GM18519 (cell line): ENCODE measurements around the gene PTPRE.

Experiments used
- ATAC-seq: cut with Tn5 transposase; IDR thresholded peaks from one replicate; pipeline ENCODE4 v1.9.1; 2021; ENCODE audit warnings: mild to moderate bottlenecking, moderate library complexity; ENCODE audit not compliant: unreplicated experiment, low FRiP score

Gene PTPRE

DNA sequence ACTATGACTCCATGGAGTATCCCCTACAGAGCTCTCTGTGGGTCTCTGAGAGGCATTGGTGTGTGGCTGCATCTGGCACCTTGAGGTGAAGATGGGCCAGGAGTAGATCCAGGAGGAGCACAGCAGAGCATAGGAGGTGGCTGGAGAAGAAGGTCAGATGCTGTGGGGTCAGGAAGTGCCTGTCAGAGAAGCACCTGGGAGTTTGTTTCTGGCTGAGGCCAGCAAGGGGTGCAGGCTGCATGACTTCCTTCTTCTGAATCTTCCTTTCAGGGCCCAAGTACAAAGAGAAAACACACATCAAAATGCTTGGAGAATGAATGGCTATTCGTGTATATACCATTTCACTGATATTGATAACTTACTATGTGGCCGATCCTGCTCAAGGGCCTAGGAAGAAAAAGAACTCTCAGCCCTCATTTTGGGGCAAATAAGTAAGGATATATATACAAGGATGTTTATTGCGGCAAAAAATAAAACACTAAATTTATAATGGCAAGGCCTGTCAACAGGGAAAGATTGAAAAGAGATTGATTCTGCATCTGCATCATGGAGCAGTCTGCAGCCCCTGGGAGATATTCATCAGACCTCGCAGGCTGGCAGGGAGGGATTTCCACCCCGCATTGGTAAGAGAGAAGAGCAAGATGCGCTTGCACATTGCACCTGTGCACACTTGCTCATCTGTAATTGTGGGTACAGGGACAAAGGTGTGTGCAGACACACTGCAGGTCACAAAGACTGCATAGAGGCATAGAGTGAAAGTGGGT is 39.2 kb downstream of the PTPRE start:
- ATAC-seq = no peak

DNA sequence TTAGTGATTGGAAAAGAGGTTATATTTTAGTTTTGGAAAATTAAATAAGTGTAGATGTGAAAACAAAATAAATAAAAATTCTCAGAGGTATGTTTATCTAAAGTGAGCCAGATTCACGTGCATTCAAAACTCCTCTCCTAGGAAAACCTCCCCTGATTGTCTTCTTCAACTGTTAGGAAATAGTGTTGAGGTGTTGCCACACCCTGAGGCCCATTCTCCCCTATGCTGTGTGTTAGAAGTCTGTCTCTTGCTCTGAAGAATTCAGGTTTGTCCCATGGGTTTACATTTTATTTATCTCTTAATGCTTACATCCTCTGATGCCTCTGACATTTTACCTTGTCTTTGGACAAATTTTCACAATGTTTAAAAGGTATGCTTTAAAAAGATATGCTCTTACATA is 40.3 kb downstream of the PTPRE start:
- ATAC-seq = no peak

DNA sequence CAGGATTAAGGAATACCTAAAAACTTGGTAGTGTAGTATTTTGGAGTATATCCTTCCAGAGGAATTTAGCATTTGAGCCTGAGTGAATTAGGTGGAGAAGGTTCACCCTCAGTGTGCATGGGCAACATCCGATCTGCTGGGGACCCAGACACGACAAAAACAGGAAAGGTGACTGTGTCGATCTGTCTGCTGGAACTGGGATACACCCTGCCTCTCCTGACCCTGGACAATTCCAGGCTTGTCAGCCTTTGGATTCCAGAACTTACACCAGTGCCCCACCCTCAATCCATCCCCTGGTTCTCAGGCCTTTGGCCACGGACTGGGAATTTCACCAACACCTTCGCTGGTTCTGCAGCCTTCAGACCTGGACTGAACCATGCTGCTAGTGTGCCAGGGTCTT is 41.9 kb downstream of the PTPRE start:
- ATAC-seq = no peak

DNA sequence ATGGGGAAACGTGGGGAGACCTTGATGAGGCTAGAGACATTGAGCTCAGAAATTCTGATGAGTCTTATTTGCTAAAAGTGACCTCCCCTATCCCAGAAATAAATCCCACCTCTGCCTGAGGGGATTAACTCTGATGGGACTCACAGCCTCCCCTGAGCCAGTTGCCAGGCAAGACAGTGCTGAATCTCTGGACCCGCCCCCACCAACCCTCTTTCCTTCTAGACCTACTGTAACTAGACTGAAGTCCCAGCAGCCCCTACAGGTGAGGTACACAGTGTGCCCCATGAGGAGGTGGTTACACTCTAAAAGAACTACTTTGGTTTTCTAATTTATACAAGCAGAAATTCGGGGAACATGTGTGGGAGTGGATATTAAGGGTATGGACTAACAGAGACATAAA is 42.9 kb downstream of the PTPRE start:
- no peak for ATAC-seq

DNA sequence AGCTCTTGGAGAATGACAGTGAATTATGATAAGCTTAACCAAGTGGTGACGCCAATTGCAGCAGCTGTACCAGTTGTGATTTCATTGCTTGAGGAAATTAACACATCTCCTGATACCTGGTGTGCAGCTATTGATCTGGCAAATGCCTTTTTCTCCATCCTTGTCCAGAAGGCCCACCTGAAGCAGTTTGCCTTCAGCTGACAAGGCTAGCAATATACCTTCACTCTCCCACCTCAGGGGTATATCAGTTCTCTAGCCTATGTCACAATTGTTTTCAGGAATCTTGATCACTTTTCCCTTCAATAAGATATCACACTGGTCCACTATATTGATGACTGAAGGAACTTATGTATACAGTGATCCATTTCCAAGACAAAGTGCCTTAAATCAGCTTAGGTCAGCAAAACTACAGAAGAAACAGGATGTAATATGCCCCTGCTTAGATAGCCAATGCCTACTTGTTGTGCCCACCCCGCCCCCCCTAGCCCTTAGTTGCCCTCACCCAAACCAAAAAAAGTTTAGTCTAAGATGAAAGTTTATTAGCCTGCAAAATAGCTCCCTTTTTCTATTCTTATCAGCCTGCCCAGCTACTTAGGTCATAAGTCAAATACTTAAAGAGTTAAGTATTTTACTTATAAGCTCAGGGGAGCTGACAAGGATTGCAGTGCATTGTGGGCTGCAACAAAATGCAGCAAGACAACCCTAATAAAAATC is 45.1 kb downstream of the PTPRE start:
- ATAC-seq = no peak

DNA sequence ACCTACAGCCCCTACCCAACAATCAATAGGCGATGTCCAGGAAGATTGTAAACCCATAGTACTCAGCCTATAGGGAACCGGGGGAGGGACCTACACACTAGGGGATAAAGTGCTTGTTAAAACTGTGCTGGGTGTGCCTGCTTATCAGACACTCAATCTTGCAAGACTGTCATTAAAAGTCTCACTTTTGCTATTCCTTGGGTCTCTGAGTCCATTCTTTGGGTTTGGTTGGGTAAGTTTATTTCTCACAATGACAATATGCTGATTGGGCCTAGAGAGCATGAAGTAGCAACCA is 45.6 kb downstream of the PTPRE start:
- no peak for ATAC-seq

DNA sequence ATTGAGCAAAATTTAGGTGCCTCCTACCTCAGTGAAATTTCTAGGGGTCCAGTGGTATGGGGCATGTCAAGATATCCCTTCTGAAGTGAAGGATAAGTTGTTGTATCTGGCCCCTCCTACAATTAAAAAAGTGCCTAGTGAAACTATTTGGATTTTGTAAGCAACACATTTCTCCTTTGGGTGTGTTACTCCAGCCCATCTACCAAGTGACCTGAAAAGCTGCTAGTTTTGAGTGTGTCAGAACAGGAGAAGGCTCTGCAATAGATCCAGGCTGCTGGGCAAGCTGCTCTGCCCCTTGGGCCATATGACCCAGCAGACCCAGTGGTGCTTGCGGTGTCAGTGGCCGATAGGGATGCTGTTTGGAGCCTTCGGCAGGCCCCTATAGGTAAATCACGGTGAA is 46.0 kb downstream of the PTPRE start:
- ATAC-seq = no peak

DNA sequence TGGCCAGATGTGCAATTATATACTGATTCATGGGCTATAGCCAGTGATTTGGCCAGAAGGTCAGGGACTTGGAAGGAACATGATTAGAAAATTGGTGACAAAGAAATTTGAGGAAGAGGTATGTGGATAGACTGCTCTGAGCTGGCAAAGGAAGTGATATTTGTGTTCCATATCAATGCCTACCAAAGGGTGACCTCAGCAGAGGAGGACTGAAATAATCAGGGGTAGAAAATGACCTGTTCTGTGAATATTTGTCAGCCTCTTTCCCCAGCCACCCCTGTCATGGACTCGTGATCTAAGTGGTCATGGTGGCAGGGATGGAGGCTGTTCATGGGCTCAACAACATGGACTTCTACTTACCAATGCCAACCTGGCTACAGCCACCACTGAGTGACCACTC is 47.0 kb downstream of the PTPRE start:
- no peak for ATAC-seq

DNA sequence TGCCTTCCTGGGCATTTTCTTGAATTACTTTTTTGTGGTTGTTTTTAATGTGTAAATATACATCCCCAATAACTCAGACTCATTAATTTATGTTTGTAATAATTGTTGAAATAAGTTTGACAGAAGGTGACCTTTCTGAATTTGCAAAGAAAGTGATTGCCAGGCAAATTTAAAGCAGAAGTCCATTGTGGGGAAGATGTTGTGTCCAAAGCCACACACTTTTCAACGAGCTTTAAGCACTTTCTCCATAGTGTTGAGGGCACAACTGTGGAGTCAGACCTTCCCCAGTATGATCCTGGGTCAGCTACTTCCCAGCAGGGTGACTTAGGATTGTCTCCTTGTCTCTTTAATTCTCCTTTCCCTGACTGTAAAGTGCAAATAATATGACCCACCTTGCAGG is 52.5 kb downstream of the PTPRE start:
- ATAC-seq = no peak

DNA sequence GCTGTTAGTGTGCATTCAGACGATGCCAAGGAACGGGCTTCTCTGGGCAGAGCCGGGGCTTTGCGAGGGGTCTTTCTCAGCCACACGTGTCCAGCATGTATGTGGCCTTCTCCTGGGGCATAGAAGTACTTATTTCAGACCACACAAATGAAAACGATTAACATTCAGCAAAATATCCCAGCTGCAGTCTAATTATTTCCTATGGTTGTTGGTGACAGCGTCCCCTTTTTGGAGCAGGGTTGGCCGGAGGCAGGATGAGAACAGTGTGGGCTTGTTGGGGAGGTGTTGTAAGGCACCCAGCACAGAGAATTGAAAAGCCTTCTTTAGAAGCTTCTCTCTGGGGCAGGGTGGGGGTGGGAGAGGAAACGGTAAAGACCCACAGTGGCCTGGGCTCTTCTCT is 54.2 kb downstream of the PTPRE start:
- no peak for ATAC-seq

DNA sequence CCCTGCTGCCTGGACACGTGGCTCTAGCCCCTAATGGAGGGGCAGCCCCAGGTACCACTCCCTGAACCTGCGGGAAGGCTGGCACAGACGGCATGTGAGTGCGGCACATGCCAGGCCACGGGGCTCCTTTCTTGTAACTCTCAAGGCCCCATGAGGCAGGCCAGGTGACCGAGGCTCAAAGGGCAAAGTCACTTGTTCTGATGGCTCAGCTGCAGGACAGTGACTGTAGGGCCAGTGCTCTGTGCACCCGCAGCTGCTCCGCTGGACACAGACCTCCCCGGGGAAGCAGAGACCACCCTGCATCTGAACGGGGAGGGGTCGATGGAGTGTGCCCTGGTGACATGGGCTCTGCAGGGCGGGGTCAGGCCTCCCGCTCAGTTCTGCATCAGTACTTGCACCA is 55.3 kb downstream of the PTPRE start:
- no peak for ATAC-seq

DNA sequence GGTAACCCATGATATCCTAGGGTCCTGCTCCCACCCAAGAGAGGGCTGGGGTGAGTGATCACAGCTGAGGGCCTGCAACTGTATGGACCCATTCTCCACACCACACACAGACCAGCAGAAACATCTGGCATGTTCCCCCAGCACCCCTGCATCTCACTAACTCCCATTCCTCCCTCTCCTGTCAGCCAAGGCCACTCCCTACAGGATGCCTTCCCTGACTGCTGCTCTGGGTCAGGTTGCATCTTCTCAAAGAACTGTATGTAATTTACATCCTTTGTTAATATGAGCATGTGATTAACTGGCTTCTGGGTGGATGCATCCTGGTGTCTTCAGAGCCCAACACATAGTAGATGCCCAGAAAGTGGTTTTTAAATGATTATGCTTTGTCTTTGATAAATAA is 56.2 kb downstream of the PTPRE start:
- ATAC-seq = no peak

DNA sequence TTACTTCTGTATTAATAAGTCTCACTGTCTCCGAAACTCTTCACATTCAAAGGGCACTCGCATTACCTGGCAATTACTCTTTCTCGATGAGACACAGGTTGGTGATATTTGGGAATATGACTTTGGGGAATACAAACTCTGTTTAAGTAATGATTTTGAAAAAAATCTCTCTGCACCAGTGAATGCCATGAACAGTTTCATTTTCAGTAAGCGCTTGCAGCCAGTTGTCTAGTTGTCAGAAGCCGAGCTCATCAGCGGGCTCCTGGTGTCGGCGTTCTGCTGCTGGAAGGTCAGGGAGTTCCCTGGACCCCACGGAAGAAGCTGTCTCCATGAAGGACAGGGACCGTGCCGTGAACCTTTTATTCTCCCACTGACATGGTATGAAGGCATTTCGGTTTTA is 57.7 kb downstream of the PTPRE start:
- ATAC-seq = no peak

DNA sequence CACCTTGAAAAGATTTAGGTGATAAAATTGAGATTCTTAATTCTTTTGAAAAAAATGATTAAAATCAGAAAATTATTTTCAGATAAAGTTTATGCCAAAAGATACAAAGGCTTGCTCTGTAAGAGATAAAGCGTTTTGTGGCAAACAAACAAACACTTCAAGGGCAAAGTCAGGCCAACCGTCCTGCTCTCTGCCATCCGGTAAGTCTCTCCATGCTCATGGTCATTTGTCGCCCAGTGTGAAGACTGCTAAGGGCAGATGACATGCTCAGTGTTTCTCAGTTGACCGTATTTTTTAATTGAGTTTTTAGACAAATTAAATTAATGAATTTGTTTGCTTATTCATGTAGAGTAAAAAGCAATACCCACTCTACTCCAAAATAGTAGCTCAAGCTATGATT is 60.0 kb downstream of the PTPRE start:
- no peak for ATAC-seq

DNA sequence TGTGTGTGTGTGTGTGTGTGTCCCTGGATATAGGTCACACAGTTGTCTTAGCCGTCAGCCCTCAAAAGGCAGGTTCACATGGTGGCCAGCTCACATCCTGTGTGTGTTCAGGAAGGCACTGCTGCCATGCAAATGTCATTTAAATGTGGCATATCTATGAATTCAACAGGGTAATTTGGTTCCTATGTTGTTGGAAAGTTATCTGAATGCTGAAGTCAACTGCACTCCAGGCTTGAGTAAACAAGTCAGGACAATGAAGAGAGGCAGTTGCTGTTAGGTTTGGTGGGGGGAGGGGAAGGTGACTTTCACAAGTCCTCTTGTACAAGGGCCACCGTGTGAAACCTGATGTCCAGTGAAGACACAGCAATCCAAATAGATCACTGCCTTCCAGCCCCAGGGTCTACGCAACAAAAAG is 61.1 kb downstream of the PTPRE start:
- no peak for ATAC-seq

DNA sequence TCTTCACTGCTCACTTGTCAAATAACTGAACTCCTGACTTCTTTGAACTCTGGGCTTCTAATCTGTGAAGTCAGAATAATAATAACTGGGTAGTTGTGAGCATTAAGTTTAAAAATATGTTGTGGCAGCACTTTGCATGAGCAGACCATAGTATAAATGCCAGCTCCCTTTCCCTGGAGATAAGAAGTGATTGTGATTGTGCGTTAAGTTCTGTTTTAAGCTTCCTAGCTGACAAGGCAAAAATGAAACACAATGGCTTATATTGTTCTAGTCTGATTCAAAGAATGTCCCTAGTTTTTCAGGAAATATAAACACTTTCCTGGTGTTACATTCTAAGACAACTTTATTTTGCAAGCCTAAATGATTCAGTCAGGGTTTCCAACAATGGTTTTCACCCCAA is 61.8 kb downstream of the PTPRE start:
- ATAC-seq = no peak

DNA sequence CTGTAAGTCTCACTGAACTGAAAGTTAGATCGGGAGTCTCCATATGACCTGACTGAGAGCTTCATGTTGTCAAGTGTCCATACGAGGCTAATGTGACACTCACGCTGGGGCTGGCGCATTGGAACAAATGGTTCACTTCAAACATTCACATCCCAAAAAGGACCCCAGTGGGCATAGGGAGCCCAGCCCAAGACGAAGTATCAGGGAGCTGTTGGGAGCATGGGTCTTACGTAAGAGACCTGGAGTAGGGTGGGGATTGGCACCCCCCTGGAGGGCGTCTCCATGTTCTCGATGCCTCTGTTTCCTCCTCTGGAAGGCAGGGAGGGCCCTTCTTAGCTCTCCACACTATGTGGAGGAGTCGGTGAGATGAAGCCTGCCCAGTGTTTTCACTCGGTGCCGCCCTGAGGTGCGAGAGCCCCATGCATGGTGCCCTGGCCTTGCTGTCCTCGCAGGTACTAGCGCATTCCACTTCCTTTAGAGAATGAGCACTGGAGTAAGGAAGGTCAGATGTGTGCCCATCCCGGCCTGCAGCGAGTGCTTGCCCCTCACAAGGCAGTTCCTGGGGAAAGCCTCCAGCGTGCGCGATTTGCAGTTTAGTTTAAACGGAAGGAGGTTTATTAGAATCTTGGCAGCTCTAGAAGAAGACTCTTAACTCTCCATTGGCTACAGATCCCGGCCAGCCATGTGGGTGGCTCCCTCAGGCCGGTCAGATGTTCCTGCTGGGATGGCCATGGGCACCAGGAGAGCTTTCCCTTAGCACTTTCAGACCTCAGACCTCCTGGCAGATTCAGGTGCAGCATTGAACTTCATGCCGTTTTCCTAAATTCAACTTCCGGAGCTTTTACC is 64.4 kb downstream of the PTPRE start:
- ATAC-seq = no peak

DNA sequence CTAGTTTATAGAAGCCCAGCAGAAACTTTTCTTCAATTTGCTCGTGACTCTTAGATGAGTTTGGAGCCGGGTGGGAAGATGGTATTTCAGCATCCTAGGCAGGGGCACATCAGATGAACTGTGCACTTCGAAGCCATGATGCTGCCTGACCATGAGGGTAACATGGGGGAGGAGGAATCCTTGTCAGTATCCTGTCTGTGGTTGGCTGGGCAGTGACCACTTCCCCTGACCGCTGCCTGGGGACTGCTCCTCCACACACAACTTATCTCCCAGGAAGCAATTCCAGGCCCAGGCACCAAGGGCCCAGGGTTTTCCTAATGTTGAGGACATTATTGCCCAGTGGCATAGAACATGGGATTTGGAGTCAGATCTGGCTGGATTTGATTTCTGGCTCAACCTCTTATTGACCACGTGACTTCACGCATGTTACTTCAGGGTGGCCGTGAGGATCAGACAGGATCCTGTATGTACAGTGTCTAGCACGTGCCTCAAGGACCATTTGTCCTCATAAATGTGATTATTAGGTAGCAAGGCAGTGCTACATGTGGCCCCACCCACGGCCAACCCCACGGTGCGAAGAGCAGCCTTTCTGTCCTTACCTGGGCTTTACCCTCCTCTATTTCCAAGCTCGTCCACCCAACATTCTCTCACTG is 65.2 kb downstream of the PTPRE start:
- ATAC-seq = no peak

DNA sequence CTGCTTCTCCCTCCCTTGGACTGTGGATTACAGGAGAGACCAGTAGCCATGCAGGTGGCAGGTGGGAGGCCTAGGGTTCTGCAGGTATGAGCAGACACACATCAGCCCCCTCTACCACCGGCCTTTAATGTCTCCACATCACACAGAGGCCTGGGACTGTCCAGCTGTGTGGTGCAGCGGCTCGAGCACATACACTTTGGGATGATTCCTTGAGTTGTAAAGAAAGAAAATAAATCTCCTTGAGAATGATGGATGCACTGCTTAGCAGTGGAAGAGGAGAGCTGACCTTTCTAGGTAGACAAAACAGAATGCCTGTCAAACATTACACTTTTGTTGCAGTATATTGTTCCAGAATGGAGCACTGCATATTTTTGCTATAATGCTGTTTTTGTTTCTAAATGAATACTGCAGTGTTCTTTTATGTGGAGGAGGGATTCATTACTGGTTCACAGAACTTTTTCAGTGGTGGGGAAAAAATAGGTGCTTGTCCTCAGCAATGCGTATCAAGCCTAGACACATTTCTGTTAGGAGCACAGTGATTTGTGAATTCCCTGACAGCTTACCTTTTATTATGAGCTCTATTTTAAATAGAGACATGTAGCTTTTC is 66.0 kb downstream of the PTPRE start:
- ATAC-seq = no peak

DNA sequence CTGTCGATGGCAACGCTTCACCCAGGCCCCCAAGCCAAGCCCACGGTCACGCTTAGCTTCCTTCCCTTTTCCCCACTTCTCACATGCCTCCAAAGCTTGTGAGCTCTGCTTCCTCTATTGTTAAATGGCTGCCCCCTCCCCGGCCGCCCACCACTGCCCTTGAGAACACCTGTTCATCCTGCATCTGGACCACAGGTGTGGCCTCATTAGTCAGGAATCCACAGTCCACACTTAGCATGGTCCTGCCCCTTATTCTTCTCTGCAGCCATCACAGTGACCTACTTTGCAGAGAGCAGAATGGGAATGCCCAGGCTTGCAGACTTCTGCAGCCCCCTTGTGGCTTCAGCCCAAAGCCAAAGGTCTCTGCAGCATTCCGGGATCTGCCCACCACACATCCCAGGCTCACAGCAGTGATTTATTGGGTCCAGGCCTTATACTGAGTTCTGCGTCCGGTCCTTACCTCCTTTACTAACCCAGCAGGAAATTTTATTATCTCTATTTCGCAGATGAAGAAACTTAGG is 66.9 kb downstream of the PTPRE start:
- ATAC-seq = no peak
